HG03342 (cell line): ENCODE results near the gene COL23A1.

Experiments
- ATAC-seq: cut with Tn5 transposase; IDR thresholded peaks from one replicate; pipeline ENCODE4 v1.9.1; 2021; ENCODE audit warnings: mild to moderate bottlenecking, moderate library complexity; ENCODE audit not compliant: unreplicated experiment

Gene COL23A1

DNA sequence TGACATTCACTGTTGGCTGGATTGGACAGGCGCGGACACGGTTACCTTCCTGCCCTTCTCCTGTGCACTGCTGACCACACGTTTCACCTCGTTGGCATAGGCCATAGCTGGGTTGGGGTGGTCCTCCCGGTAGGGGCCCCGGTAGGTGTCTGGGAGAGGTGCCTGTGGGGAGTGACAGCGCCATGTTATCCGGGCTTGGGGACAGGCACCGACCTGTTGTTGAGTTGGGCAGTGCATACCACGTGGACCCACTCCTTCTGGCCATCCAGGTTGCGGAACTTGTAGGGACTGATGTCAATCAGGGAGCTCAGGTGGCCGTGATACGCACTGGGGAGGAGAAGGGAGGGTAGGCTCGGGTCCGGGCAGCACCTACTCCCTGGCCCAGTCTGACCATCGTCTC is 365.8 kb downstream of the COL23A1 start:
- no peak for ATAC-seq

DNA sequence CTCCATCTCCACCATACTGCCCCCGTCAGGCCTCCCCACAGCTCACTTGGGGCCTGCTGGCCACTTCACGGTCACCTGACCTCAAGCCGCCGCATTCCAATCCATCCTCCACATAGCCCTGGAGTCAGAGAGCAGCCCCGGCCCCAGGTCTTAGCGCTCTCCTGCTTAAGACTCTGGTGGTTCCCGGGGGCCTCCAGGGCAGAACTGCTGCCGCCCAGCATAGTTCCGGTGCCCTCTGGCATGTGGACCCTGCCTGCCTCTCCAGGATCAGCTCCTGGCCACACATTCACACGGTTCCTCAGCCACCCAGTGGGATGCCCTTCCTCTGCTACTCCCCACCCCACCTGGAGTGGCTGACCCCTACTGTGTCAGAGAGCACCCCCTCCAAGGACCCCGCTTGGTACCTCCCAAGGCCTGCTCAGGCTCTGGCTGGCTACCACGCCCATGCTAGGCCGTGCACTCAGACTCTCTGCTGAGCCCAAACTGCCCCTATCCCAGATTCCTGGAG is 366.3 kb downstream of the COL23A1 start:
- ATAC-seq = no peak

DNA sequence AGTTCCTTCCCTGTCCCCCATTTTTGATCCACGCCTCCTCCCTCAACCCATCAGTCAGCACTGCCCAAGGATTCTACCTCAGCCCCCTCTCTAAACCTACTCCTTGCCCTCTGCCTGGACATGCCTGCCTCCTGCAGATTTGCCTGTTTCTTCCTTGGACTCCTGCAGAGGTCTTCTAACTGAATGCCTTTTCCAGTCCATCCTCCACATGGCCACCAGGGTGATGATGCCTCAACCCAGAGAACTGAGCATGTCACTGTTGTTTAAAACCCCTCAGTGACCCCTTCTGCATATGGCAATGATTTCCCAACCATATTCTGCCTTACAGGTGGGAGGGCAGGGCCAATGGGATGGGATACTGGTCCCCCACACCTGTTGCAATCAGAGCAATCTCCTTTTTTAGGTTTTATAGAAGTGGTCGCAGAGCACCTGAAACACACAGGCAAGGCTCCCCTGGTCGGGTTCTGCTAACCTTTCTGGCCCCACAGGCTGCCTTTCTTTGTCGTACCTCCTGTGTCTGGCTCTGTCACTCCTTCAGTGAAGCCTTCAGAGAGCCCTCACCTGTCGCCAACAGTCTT is 366.9 kb downstream of the COL23A1 start:
- no peak for ATAC-seq

DNA sequence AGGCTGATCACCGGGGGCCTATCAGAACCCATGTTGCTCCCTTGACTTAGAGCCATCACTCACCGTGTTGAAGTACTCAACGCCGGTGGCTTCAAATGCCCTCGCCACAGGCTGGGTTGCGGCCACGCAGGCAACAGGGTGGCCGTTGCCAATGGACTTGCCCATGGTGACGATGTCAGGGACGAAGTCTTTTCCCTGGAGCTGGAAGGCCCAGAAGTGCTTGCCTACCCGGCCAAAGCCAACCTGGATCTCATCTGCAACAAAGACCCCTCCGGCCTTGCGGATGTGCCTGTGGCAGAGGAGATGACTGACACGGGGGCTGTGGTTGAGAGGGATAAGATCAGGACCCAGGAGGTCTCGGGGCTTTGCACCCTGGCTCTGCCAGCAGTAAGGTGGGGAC is 367.9 kb downstream of the COL23A1 start:
- no peak for ATAC-seq

DNA sequence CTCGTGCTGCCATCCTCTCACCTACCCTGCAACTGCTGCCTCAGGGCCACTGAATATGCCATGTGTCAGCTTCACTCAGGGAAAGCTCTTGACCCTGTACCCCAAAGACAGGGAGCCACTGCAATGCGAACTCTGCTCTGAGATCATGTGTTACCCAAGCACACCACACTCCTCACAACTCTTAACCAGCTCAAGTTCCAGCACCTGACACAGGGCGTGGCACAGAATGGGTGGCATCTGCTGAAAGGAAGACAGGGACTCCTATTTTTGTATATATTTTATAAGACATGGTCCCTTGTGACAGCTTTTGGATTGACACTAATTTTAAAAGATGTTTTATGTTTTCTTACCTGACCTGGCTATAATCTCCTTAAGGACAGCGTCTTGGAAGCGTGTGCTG is 368.3 kb downstream of the COL23A1 start:
- no peak for ATAC-seq

DNA sequence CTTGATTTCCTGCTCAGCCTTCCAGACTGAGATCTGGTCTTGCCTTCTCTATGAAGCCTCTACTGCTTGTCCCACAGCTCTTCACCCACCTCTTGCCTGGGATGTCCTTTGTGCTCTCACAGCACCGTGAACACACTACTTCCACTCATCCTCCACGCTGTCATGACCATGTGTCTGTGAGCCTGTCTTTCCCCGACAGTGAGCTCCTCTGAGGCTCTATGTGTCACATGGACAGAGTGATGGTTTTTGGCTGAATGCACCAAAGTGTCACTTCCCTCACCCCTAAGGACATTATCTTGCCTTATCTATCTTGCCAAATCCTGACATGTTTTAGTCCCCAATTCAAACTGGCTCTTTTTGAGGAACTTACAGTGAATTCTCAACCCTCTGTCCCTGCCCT is 368.9 kb downstream of the COL23A1 start:
- ATAC-seq = no peak

DNA sequence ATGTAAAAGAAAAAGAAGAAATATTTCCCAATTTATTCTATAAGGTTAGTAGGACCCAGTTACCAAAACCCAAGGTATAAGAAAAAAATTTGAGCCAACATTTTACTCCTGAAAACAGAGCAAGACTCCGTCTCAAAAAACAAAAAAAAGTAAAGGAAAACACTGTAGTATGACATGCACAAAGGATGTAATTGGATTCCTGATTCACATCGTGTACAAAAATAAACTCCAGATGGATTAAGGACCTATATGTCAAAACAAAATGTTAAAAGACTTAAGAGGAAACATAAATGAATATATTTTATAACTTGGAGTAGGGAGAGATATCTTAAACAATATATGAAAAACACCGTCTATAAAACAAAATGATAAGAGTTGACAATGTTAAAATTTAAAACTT is 371.4 kb downstream of the COL23A1 start:
- ATAC-seq = no peak

DNA sequence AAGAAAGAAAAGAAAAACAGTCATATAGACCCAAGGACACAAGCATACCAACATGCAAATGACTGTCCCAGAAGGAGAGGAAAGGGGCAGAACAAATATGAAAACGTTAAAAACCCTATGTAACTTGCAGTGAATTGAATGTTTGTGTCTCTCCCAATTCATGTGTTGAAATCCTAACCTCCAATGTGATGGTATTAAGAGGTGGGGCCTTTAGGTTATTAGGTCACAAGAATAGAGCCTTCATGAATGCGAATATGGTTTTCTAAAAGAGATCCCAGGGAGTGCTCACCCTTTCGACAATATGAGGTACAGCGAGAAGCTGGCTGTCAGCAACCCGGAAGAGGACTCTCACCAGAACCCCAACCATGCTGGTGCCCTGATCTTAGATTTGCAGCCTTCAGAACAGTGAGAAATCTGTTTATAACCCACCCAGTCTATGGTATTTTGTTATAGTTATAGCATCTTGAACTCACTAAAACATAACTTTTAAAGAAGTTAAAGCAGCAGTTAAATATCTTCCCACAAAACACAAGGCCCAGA is 371.9 kb downstream of the COL23A1 start:
- no peak for ATAC-seq

DNA sequence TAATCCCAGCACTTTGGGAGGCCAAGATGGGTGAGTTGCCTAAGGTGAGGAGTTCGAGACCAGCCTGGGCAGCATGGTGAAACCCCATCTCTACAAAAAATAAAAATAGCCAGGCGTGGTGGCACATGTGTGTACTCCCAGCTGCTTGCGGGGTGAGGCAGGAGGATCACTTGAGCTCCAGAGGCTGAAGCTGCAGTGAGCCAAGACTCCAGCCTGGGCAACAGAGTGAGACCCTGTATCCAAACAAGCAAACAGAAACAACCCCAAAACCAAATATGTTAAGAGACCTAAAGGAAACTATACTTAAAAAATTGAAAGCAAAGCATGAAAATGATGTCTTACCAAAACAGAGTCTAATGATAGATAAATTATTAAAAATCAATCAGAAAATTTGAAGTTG is 373.4 kb downstream of the COL23A1 start:
- ATAC-seq = no peak

DNA sequence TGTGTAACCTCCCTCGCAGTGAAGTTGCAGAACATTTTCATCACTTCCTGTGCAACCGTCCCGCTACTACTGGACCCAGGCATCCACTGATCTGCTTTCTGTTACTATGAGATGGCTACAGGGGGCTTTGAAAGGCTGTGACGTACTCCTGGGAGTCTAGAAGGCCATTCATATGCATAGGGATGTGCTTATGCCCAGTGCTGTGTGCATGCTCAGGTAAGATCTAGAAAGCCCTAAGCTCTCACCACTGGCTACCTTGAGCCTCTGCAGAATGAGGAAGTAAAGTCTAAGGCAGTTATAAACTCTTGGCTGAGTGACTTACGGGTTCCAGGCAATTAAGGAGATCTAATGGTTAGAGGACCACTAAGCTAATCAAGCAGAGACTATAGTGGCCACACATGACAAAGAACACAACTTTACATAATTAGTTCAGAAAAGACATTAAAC is 374.1 kb downstream of the COL23A1 start:
- no peak for ATAC-seq

DNA sequence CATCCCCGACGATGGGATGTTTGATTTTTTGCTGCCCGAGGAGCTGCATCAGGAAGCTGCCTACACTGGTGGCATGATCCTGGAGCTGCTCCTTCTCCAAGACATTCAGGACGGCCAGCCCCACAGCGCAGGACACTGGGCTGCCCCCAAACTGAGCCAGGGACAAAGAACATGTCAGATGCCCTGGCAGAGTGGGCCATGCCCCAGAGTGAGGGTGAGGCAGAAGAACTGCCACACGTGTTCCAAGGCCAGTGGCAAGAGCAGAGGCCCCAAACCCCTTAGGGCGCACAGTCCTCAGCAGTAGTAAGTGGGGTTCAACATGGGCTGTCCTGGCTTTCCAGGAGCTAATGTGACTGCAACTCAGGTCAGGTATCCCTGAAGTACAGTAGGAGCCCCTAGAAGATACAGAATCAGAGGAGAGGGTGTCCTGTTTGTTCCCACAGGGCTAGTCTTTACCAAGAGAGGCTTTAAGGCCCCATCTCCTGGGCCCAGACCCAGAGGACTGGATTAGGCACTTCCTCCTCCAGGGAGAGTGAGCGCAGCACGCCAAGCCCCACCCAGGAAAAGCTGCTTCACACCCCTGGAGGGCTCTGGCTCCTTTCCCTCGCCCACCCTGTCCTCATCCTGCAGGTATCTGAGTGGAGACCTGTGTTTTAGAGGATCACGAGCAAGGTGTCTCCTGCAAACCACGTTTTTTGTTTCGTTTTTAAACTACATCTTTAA is 374.8 kb downstream of the COL23A1 start:
- no peak for ATAC-seq

DNA sequence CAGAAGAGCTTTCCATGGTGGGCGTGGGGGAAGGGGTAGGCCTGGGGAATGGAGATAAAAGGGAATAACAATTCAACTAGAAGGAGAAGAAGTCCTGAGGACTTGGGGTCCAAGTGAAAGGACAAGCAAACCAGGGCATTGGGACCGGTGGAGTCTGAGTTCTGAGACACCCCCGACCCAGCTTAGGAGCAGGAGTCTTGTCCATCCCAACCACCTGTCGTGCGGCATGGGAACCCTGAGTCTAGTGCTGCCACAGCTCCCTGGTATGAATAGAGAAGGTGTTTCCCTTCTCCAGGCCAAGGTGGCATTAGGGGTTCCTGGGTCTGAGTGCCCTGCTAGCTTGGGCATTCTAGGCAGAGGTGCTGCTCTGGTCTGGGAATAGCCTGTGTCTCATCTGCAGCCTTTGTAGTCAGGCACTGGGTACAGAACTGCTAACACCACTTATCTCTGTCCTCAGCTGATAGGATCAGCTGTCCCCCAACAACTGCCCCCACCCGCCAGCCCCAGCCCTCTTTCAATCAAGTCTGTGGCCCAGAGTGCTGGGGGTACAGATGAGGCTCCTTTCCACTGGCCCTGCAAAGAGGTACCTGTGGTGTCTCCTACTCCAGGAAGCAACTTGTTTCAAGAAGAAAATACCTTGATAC is 375.9 kb downstream of the COL23A1 start:
- no peak for ATAC-seq

DNA sequence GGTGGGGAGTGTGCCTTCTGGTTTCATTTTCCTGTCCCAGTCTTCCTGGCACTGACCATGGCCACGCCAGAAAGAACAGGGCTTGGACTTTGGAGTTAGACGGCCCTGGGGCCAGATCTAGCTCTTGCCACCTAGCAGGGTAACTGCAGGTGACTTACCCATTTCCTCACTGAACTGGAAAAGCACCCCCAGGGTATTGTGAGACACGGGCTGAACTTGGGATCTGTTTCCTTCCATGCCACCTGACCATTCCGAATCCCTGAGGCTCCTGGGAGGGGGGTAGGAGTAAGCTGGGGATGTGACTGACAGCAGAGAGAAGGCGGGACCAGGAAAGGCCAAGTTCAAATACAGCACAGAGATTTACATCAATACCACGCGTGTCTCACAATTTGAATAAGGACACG is 376.4 kb downstream of the COL23A1 start:
- ATAC-seq = no peak

DNA sequence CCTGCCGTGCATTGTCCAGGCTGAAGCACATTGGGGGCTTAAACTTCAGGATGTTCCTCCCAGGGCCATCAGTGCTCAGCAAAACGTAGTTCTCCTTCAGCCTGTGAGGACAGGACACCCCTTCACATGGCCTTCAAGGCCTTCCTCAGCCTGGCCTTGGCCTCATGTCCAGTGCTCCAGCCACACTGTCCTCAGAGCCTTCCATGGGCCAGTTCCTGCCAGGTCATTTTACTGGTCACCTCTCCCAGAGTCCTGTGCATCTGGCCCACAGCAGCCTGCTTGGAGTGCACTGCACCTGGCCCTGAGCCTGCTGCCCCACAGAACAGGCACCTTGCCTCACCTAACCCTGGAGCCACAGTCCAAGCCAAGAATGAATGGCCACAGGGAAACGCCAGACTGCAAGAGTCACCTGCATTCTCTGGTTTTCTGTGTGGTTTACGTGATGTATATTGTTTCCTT is 377.2 kb downstream of the COL23A1 start:
- no peak for ATAC-seq

DNA sequence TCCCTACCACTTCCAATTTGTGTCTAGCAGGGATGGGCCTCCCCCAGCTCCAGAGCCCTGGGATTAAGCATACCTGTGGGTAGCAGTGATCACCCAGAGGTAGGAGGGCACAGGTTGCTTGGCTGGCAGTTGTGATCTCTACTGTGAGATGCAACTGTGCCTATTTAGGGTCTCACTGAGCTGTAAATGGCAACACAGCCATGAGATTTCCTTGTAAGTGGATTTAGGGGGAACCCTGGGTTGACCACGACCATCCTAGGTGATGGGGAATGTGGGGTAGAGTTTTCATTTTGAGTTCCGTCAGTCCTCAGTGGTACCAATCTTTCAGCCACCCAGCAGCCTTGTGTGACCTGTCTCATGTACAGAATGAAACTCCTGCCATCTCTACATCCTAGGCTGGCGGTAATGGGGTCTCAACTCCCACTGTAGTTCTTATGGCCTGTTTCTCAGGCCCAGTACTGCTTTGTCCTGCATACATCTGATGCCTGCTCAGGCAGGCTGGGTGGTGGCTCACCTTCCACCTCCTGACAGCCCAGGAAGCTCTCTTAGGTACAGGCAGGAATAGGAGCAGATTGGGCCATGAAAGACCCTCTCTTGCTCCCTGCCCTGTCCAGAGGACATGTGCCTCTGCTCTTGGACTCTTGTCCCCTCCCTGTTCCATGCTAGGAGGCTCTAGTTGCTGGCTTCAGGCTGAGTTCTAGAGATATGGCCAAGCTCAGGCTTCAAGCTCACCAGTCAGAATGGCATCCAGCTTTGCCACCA is 377.8 kb downstream of the COL23A1 start:
- ATAC-seq = no peak

DNA sequence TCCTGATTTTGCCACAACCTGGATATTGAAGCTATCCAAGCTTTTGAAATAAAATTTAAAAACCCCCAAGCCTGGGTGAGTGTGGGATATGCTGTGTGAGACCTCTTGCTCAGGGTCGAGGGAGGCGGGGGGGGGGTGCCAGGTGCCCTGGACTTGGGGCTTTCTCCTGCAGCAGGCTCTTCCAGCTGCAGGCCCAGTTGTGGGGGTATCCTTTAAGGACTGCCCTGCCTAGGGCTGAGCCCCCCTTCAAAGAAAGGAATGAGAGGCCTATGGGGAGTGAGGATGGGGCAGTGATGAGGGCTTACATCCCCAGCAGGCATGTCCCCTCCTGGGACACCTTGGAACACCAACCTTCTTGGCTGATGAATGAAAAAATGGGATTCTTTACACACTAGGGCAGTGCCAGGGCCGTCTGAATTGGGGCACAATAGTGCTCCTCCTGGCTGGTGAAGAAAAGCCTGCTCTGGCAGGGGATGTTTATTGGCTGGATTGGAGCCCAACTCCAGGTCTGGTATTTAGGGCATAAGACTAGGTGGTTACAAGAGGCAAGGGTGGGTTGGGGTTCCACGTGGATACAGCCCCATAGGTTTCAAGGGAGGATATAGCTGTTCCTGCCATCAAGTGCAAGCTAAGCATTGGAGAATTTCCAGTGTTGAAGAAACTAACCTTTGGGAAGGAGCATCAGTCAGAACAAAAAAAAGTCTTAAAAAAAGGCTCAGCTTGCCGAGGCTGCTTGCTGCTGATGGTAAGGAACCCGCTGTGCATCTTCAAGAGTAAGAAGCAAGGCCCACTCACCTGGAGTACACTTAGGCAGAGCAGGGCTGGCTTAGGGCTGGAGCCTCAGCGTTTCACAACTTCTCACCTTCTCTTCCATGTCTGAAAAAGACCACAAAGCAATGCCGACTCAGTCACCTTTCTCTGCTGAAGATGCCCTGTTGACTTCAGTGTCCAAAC is 378.8 kb downstream of the COL23A1 start:
- no peak for ATAC-seq

DNA sequence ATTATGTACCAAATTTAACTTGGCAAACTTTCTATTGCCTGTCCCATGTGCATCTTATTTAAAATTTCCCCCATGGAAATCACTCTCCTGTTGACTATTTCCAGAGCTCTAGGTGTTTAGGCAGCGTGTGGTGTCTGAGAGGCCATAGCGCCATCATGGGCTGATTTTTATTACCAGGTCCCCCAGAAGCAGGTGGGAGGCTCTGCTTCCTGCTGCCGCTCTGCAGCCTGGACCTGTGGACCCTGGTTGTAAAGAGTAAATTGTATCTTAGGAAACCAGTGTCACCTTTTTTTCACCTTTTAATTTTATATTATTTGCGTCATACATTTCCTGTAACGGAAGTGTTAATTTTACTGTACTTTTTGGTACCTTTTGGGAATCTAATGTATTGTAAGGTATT is 379.5 kb downstream of the COL23A1 start:
- no peak for ATAC-seq

DNA sequence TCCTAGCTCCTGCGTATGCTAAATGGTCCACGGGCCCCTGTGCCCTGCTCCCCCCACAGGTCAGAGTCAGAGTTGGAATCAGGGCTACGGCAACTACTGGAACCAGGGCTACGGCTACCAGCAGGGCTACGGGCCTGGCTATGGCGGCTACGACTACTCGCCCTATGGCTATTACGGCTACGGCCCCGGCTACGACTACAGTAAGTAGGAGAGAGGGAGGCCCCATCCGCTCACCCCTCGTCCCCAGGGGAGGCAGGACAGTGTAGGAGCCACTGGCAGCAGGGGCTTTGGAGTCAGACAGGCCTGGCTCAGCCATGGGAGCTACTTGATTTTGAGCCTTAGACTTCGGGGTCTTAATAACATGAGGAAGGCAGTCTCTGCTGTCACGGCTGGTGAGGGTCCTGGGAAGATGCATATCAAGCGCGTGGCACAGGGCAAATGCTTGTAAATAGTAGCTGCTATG is 380.1 kb downstream of the COL23A1 start:
- no peak for ATAC-seq

DNA sequence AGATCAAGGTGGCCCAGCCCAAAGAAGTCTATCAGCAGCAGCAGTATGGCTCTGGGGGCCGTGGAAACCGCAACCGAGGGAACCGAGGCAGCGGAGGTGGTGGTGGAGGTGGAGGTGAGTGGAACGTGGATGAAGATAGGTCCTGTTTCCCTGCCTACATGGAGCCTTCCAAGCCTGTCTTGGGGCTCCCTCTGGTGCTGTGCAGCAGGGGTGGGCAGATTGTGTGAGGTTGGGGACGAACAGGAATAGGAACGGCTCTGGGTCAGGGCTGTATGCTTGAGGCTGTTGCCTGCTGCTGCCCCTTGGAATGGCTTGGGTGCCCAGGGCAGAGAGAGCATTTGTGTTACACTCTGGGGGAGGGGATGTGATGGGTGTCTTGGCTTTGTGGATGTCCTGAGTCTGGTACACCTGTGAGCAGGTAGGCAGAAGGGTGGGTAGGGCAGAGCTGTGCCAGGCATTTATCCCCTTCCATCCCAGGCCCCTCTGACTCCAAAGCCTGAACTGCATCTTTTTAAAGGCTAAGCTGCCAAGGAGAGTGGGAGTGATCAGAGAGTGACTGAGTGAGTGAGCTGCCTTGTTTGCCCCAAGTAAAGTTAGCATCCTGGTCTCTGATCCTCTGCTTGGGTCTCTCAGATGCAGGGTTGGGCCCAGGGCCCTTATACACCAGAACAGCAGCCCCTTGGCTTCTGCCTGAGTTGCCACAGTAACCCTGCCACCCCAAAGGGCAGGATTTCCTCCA is 380.7 kb downstream of the COL23A1 start:
- no peak for ATAC-seq
